HG03280 (cell line): ENCODE data around the gene CPEB3.
"Not testable (repeated sequence)": the region's sequence is repeated elsewhere in the genome, so short reads cannot be mapped to it uniquely, and the experiment has no call there.

Source experiments
- ATAC-seq: cut with Tn5 transposase; IDR thresholded peaks from one replicate; pipeline ENCODE4 v1.9.1; 2021; ENCODE audit warnings: mild to moderate bottlenecking, moderate library complexity; ENCODE audit not compliant: unreplicated experiment

CPEB3 gene

GRCh38 chr10:92290837-92291615 is at the start of gene CPEB3, which contains the start of gene MARCHF5:
TSS of gene CPEB3 (minus strand) at chr10:92291078. CDS start at chr10:92240350, 50,728 bp downstream.
TSS of gene MARCHF5 (plus strand) at chr10:92291167. CDS start at chr10:92291495, 328 bp downstream.
- peak; percentile 98 for ATAC-seq

GRCh38 chr10:92329927-92330326 is 39.0 kb upstream of the CPEB3 start:
- ATAC-seq, result not testable (repeated sequence)

- no peak for ATAC-seq
These were observed 38.1 kb upstream of the CPEB3 start for GRCh38 chr10:92328993-92329392.

GRCh38 chr10:92327445-92328433 is 36.9 kb upstream of the CPEB3 start:
- ATAC-seq, result no peak

- no peak for ATAC-seq
These were observed 32.2 kb upstream of the CPEB3 start for GRCh38 chr10:92323079-92323478.

GRCh38 chr10:92316610-92317009 is 25.7 kb upstream of the CPEB3 start:
- no peak for ATAC-seq

- ATAC-seq, result no peak
These were observed 22.9 kb upstream of the CPEB3 start for GRCh38 chr10:92313750-92314149.

- ATAC-seq, result no peak
These were observed 18.4 kb upstream of the CPEB3 start for GRCh38 chr10:92309272-92309671.

GRCh38 chr10:92305133-92306072 is 14.5 kb upstream of the CPEB3 start:
- no peak for ATAC-seq

- no peak for ATAC-seq
These were observed 13.2 kb upstream of the CPEB3 start for GRCh38 chr10:92304061-92304460.

- no peak for ATAC-seq
These were observed 12.2 kb upstream of the CPEB3 start for GRCh38 chr10:92303096-92303495.

- no peak for ATAC-seq
These were observed 7.6 kb upstream of the CPEB3 start for GRCh38 chr10:92298487-92298886.

GRCh38 chr10:92291921-92292845 is 1.3 kb upstream of the CPEB3 start:
- ATAC-seq, result peak; percentile 19

- no peak for ATAC-seq
These were observed 663 bp upstream of the CPEB3 start for GRCh38 chr10:92291616-92291865.

- peak; percentile 1 for ATAC-seq
These were observed 622 bp downstream of the CPEB3 start for GRCh38 chr10:92290076-92290836.

- no peak for ATAC-seq
These were observed 6.7 kb downstream of the CPEB3 start for GRCh38 chr10:92284112-92284704.

GRCh38 chr10:92278996-92279696 is 11.7 kb downstream of the CPEB3 start:
- no peak for ATAC-seq

- no peak for ATAC-seq
These were observed 16.8 kb downstream of the CPEB3 start for GRCh38 chr10:92274071-92274470.
